Endothelial cell of umbilical vein (primary cell): ENCODE measurements around the gene SMIM8. TPM values are rescaled to one million over a fixed set of nuclear protein-coding genes. Genes with fewer than 3 reads are reported as not detected.

Experiments
- BruUV-seq: library from RNA; stranded (reverse); fragments of 400-500 nt; replicated peaks from 2 replicates; lab custom pipeline; 2021; lab: Mats Ljungman, UMichigan
- CTCF ChIA-PET: fragments of 300-600, 350-600 bp; sonication (Branson Sonifier 250); formaldehyde crosslinking; loops from one replicate; lab custom pipeline; 2021; ENCODE audit warnings: antibody characterized with exemption, inconsistent platforms; lab: Charles Lee
- POLR2A ChIA-PET: fragments of 300-600, 350-600 bp; sonication (Branson Sonifier 250); formaldehyde crosslinking; loops from one replicate; lab custom pipeline; 2021; ENCODE audit warnings: antibody characterized with exemption, inconsistent platforms; lab: Charles Lee
- DNase-seq: peaks from one replicate; pipeline ENCODE4 v3.0.0-alpha.2; 2011; ENCODE audit warnings: low read depth, low spot score
- FAIRE-seq: peaks from 2 replicates; lab custom pipeline; 2011; peaks lifted over from hg19 to GRCh38; lab: Jason Lieb, UNC
- H2AFZ ChIP-seq: 2 replicates; pipeline ENCODE4 v1.6.0; 2012; ENCODE audit warnings: low read depth, low read length, control low read depth, inconsistent platforms
- H3K27ac ChIP-seq: 2 replicates; pipeline ENCODE4 v1.5.1; 2011; ENCODE audit warnings: low read depth, mild to moderate bottlenecking, control low read depth, low read length, moderate library complexity; ENCODE audit not compliant: insufficient read depth
- H3K27me3 ChIP-seq, 2 experiments: 2 replicates each; pipeline versions ENCODE4 v1.6.0 to v1.6.1; 2011; ENCODE audit warnings: low read length in 2 of 2, mixed read lengths in 1 of 2; ENCODE audit not compliant: control insufficient read depth in 2 of 2, insufficient read depth in 2 of 2
- H3K36me3 ChIP-seq, 2 experiments: 2 replicates in 1 of 2; 3 replicates in 1 of 2; pipeline ENCODE4 v1.5.1; 2011; ENCODE audit warnings: low read length in 2 of 2, mild to moderate bottlenecking in 1 of 2, moderate library complexity in 1 of 2; ENCODE audit not compliant: control insufficient read depth in 2 of 2, insufficient read depth in 2 of 2; ENCODE audit errors: extremely low read depth in 1 of 2
- H3K4me1 ChIP-seq: 3 replicates; pipeline ENCODE4 v1.5.1; 2011; ENCODE audit warnings: mild to moderate bottlenecking, low read length; ENCODE audit not compliant: control insufficient read depth, insufficient read depth; ENCODE audit errors: extremely low read depth
- H3K4me2 ChIP-seq: 2 replicates; pipeline ENCODE4 v1.6.1; 2011; ENCODE audit warnings: low read length, control low read depth, mixed read lengths; ENCODE audit not compliant: insufficient read depth
- H3K4me3 ChIP-seq, 3 experiments: fragments of 200-600 bp in 1 of 3; sonication (generic), shearing (Covaris generic) in 1 of 3; replicated peaks in 1 of 3; 2 replicates each; pipeline ENCODE4 v1.5.1; 2011 to 2016; ENCODE audit warnings: control low read depth in 3 of 3, low read length in 3 of 3, mild to moderate bottlenecking in 2 of 3, inconsistent platforms in 1 of 3, low read depth in 1 of 3, moderate library complexity in 1 of 3; ENCODE audit not compliant: insufficient read depth in 1 of 3
- H3K79me2 ChIP-seq: 2 replicates; pipeline ENCODE4 v1.6.0; 2012; ENCODE audit warnings: low read length, inconsistent platforms; ENCODE audit not compliant: control insufficient read depth, insufficient read depth
- H3K9ac ChIP-seq: replicated peaks from 2 replicates; pipeline ENCODE3; 2011; ENCODE audit warnings: low read length, control low read depth; ENCODE audit not compliant: insufficient read depth; ENCODE audit errors: extremely low read depth
- H3K9me1 ChIP-seq: replicated peaks from 3 replicates; pipeline ENCODE4 v1.6.0; 2011; ENCODE audit warnings: mild to moderate bottlenecking, low read length; ENCODE audit not compliant: control insufficient read depth, insufficient read depth; ENCODE audit errors: extremely low read depth
- H3K9me3 ChIP-seq: replicated peaks from 2 replicates; pipeline ENCODE4 v1.5.1; 2012; ENCODE audit warnings: low read length, inconsistent platforms; ENCODE audit not compliant: control insufficient read depth, insufficient read depth
- H4K20me1 ChIP-seq: replicated peaks from 2 replicates; pipeline ENCODE3; 2011; ENCODE audit warnings: mild to moderate bottlenecking, low read length; ENCODE audit not compliant: control insufficient read depth, insufficient read depth; ENCODE audit errors: extremely low read depth
- EZH2 ChIP-seq: IDR thresholded peaks from 2 replicates; pipeline ENCODE4 v1.6.1; 2012; ENCODE audit warnings: borderline replicate concordance, low read depth, mild to moderate bottlenecking, moderate library complexity, low read length, inconsistent platforms; ENCODE audit not compliant: severe bottlenecking
- FOS ChIP-seq: IDR thresholded peaks from 2 replicates; pipeline ENCODE4 v1.6.1; 2011; ENCODE audit warnings: mild to moderate bottlenecking, low read length, moderate library complexity, borderline replicate concordance; ENCODE audit not compliant: insufficient read depth
- GATA2 ChIP-seq: IDR thresholded peaks from 2 replicates; pipeline ENCODE4 v1.7.0; 2011; ENCODE audit warnings: low read depth, mild to moderate bottlenecking, moderate library complexity, mixed read lengths, low read length; ENCODE audit not compliant: insufficient read length, insufficient read depth
- JUN ChIP-seq: IDR thresholded peaks from 2 replicates; pipeline ENCODE4 v1.6.1; 2011; ENCODE audit warnings: borderline replicate concordance, low read depth; ENCODE audit not compliant: insufficient read length, insufficient read depth
- MYC ChIP-seq: IDR thresholded peaks from one replicate; pipeline ENCODE4 v1.6.1; 2011; ENCODE audit warnings: mild to moderate bottlenecking, low read depth, low read length
- POLR2A ChIP-seq: IDR thresholded peaks from 2 replicates; pipeline ENCODE4 v1.6.1; 2012; ENCODE audit warnings: low read depth, mild to moderate bottlenecking, control low read depth, low read length
- POLR2AphosphoS5 ChIP-seq: IDR thresholded peaks from 2 replicates; pipeline ENCODE4 v1.6.1; 2012; ENCODE audit warnings: low read depth, mild to moderate bottlenecking, control low read depth, low read length, moderate library complexity; ENCODE audit not compliant: insufficient read depth
- dilution Hi-C: fragments of 300-500 bp; cut with MboI; formaldehyde crosslinking; loops from one replicate; pipeline ENCODE4 v1.15.0; 2019; ENCODE audit warnings: low sequenced_read_pairs; ENCODE audit not compliant: extremely low pct_ligation_motif_present
- intact Hi-C: fragments of 100-400 bp; cut with micrococcal nuclease; formaldehyde crosslinking; loops from one replicate; pipeline ENCODE4 v1.10.0; 2022
- polyA plus RNA-seq, 4 experiments: library from polyadenylated mRNA; depleted of rRNA in 3 of 4; stranded (reverse) in 3 of 4; unstranded in 1 of 4; fragments of >200 nt; gene quantifications; 2 replicates each; pipeline versions ENCODE4 v1.2.1 to v1.2.3, GENCODE V29; 2011 to 2012; ENCODE audit warnings: missing spikeins in 1 of 4
- total RNA-seq: library from RNA; stranded (reverse); gene quantifications from 2 replicates; pipeline ENCODE4 v1.2.3, GENCODE V29; 2021
- TF ChIP-seq, protein P1 (sequence below), 2 donors: IDR thresholded peaks; 1 replicate in 1 of 2; 2 replicates in 1 of 2; pipeline ENCODE4 v1.5.1; 2011; ENCODE audit warnings: low read length in 2 of 2, mild to moderate bottlenecking in 2 of 2, moderate library complexity in 2 of 2, control low read depth in 1 of 2, inconsistent platforms in 1 of 2, low read depth in 1 of 2; ENCODE audit not compliant: insufficient read depth in 1 of 2; ENCODE audit errors: extremely low read depth in 1 of 2
- TF ChIP-seq, protein P2 (sequence below): IDR thresholded peaks from 2 replicates; pipeline ENCODE4 v1.6.1; 2011; ENCODE audit not compliant: insufficient read depth, insufficient read length

Gene SMIM8
- total and polyA plus RNA-seq, 2 donors (not counting 3 experiments of a cell fraction or from before 2014, with no cell fraction given), result 2.0 to 8.4 TPM

DNA sequence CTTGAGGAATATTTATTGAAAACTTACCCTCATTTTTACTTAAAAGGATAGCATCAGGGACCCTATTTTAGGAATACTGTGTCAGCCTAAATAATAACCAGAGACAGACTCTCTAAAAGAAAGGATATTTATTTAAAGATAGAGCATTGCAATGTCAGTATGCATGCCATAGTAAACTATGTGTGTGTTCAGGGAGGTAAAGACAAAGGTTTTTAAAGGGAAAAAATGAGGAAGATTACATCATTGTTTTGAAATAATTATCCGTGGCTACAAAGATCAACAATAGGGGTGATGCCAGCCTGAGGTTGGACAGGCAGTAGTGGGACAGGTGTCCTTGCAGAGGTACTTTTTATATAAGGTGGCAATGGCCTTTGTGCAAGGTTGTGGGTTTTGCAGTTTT, 61.6 kb downstream of the SMIM8 start:
- POLR2A ChIA-PET, result no interaction called here
- DNase-seq (no peak), FAIRE-seq (no peak)
- no peaks in the 10 kb centered on the region for H4K20me1 ChIP-seq
- H3K9me1 ChIP-seq, result no peaks in the 10 kb centered on the region
- BruUV-seq, result no TSS peak
- no peak overlapping the region for H3K9ac ChIP-seq
- no peaks in the 10 kb centered on the region for H3K79me2 ChIP-seq
- dilution Hi-C loops (no loop called here), intact Hi-C loops (no loop called here)
- H2AFZ ChIP-seq, result no peak overlapping the region
- H3K36me3 ChIP-seq, result no peaks in the 10 kb centered on the region
- no peaks in the 10 kb centered on the region for H3K27me3 ChIP-seq
- TF ChIP-seq, protein P1, sequence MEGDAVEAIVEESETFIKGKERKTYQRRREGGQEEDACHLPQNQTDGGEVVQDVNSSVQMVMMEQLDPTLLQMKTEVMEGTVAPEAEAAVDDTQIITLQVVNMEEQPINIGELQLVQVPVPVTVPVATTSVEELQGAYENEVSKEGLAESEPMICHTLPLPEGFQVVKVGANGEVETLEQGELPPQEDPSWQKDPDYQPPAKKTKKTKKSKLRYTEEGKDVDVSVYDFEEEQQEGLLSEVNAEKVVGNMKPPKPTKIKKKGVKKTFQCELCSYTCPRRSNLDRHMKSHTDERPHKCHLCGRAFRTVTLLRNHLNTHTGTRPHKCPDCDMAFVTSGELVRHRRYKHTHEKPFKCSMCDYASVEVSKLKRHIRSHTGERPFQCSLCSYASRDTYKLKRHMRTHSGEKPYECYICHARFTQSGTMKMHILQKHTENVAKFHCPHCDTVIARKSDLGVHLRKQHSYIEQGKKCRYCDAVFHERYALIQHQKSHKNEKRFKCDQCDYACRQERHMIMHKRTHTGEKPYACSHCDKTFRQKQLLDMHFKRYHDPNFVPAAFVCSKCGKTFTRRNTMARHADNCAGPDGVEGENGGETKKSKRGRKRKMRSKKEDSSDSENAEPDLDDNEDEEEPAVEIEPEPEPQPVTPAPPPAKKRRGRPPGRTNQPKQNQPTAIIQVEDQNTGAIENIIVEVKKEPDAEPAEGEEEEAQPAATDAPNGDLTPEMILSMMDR (IDR thresholded peaks at IDR 0.05; ENCODE audit: extremely low read depth in 1 of 2, insufficient read depth in 1 of 2, low read depth in 1 of 2, low read length in 2 of 2), result no peak
- no peak for TF ChIP-seq JUN
- TF ChIP-seq GATA2, result no peak
- H3K9me3 ChIP-seq, result no peaks in the 10 kb centered on the region
- no peak overlapping the region for H3K4me3 ChIP-seq
- H3K4me2 ChIP-seq, result no peak overlapping the region
- CTCF ChIA-PET, result interaction anchor here (0.6 kb wide), 1 partner anchor 65 kb away, joined by 3 read pairs; no protein-coding TSS in a partner anchor
- H3K4me1 ChIP-seq, result no peaks in the 10 kb centered on the region
- no peak overlapping the region for H3K27ac ChIP-seq

DNA sequence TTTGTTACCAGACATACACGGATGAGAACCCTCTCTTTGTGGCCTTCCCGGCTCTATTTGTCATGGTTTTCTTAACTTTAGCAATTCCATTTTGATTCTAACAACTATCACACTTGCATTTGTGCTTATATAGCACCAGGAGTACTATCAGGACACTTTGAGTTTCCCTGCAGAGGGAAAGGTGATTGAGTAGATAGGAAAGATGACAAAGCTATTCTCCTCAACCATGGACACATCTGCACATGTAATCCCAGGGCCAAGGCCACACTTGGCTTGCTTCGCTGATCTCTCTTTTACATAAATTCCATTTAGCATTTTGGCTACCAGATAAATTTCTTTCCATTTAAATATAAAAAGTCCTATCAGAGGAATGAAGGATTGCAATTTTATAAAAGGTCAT, 62.1 kb downstream of the SMIM8 start:
- no peaks in the 10 kb centered on the region for H3K9me3 ChIP-seq
- CTCF ChIA-PET, result interaction anchor here (0.7 to 1.0 kb wide), 2 partner anchors 9 to 104 kb away, joined by 3 to 7 read pairs; no protein-coding TSS in a partner anchor
- H3K27ac ChIP-seq, result no peak overlapping the region
- H2AFZ ChIP-seq, result no peak overlapping the region
- POLR2A ChIA-PET, result no interaction called here
- no peaks in the 10 kb centered on the region for H3K79me2 ChIP-seq
- intact Hi-C loops (no loop called here), dilution Hi-C loops (no loop called here)
- no peak for FAIRE-seq
- H4K20me1 ChIP-seq, result no peaks in the 10 kb centered on the region
- H3K9me1 ChIP-seq, result no peaks in the 10 kb centered on the region
- H3K4me1 ChIP-seq, result no peaks in the 10 kb centered on the region
- no peak for DNase-seq
- no TSS peak for BruUV-seq
- H3K4me2 ChIP-seq, result no peak overlapping the region
- TF ChIP-seq EZH2, result no peak
- no peak for TF ChIP-seq FOS
- TF ChIP-seq POLR2A, result no peak
- TF ChIP-seq, protein P1 (IDR thresholded peaks at IDR 0.05; ENCODE audit: extremely low read depth in 1 of 2, insufficient read depth in 1 of 2, low read depth in 1 of 2, low read length in 2 of 2), result no peak
- no peak for TF ChIP-seq POLR2AphosphoS5
- TF ChIP-seq JUN, result no peak
- TF ChIP-seq, protein P2, sequence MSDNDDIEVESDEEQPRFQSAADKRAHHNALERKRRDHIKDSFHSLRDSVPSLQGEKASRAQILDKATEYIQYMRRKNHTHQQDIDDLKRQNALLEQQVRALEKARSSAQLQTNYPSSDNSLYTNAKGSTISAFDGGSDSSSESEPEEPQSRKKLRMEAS, result no peak
- TF ChIP-seq MYC, result no peak
- no peak for TF ChIP-seq GATA2
- no peaks in the 10 kb centered on the region for H3K36me3 ChIP-seq
- no peak overlapping the region for H3K9ac ChIP-seq
- H3K4me3 ChIP-seq, result no peak overlapping the region
- no peaks in the 10 kb centered on the region for H3K27me3 ChIP-seq
